ENCODE results near the gene TRDN. TPM values are rescaled to one million over a fixed set of nuclear protein-coding genes. Genes with fewer than 3 reads are reported as not detected.

The TRDN gene, protein sequence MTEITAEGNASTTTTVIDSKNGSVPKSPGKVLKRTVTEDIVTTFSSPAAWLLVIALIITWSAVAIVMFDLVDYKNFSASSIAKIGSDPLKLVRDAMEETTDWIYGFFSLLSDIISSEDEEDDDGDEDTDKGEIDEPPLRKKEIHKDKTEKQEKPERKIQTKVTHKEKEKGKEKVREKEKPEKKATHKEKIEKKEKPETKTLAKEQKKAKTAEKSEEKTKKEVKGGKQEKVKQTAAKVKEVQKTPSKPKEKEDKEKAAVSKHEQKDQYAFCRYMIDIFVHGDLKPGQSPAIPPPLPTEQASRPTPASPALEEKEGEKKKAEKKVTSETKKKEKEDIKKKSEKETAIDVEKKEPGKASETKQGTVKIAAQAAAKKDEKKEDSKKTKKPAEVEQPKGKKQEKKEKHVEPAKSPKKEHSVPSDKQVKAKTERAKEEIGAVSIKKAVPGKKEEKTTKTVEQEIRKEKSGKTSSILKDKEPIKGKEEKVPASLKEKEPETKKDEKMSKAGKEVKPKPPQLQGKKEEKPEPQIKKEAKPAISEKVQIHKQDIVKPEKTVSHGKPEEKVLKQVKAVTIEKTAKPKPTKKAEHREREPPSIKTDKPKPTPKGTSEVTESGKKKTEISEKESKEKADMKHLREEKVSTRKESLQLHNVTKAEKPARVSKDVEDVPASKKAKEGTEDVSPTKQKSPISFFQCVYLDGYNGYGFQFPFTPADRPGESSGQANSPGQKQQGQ
- not detected in 5 replicates for total RNA-seq (2022; extraction: Qiagen RNA extraction)

DNA sequence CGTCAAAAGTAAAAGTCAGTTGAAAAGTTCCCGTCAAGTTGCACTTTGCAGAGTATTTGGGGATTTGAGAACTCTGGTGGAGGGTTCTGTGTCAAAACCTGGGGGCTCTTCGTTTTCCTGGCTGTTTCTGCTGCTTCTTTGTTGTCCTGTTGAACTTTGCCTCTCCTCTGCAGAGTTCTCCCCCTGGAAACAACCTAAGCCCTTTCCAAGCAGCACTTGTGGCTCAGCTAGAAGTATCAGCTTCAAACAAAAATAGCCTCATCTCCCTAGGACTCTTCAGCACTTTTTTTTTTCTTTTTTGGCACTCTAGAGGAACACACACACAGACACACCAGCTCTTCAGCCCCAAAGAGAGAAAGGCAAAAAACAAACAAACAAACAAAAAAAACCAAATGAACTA is at the start of gene TRDN:
Gene TRDN, minus strand, starts transcription at position 169 of the 400 bp plus-strand sequence. CDS start 175 bp downstream, outside the sequence.

Other genes starting within 250 kb of the TRDN start
- not detected in 5 replicates for gene NKAIN2, start 166.9 kb upstream of the TRDN start, total RNA-seq (2022; extraction: Qiagen RNA extraction)

Data from A549 treated with Mapracorat at 1 μM for 4 hours (cell line).